ENCODE data around the gene HRH2. TPM values are rescaled to one million over a fixed set of nuclear protein-coding genes. Genes with fewer than 3 reads are reported as not detected.

The HRH2 gene
- total RNA-seq, 1 experiment from 2014 or later = 3.3 TPM

GRCh38 chr5:175690025-175690424, 32.2 kb downstream of the HRH2 start:
- H4K8ac ChIP-seq (replicated peaks; ENCODE audit: insufficient read length, low read depth, low read length) = no peak overlapping the region
- no peak overlapping the region for H3K56ac ChIP-seq (ENCODE audit: insufficient read length, low read depth, low read length)
- no CpG with 5 or more reads among the region's 5 CpGs for WGBS (ENCODE audit: extremely low coverage, insufficient read length, low lambda C conversion rate)
- no peak overlapping the region for H2BK120ac ChIP-seq (ENCODE audit: low read depth, low read length, poor library complexity, severe bottlenecking)
- H3K4ac ChIP-seq (ENCODE audit: low read depth, low read length) = no peak overlapping the region
- Mint-ChIP-seq H3K36me3 (ENCODE audit: insufficient read depth in 1 of 3, low read depth in 3 of 3) (peaks cover 2 to 8% (median 2%) of the 10 kb centered on the region in 3 experiments; a peak in 3 of 7 replicates), H3K27ac (no peak overlapping the region), H3K4me3 (no peak overlapping the region), H3K4me1 (peaks cover 22 to 23% of the 10 kb centered on the region in 2 experiments), H3K9me3 (no peaks in the 10 kb centered on the region), H3K27me3 (ENCODE audit: low read depth) (peaks cover 2% of the 10 kb centered on the region)
- H3K23ac ChIP-seq (ENCODE audit: insufficient read length, low read depth, low read length) = no peak overlapping the region
- no peak overlapping the region for H3T11ph ChIP-seq (ENCODE audit: low read length)
- no peak overlapping the region for H2BK5ac ChIP-seq (ENCODE audit: insufficient read length, low read length)
- H4K5ac ChIP-seq (ENCODE audit: insufficient read length, low read depth, low read length) = no peak overlapping the region
- H2BK12ac ChIP-seq (ENCODE audit: insufficient read length, low read depth, low read length) = no peak overlapping the region
- H4K20me1 ChIP-seq (ENCODE audit: control insufficient read depth, insufficient read depth, insufficient read length) = no peaks in the 10 kb centered on the region
- H2AFZ ChIP-seq (ENCODE audit: low read length) = no peak overlapping the region
- no peak overlapping the region for H3K27ac ChIP-seq (ENCODE audit: insufficient read length, low read depth, low read length)
- no peaks in the 10 kb centered on the region for H3K27me3 ChIP-seq (ENCODE audit: insufficient read depth, low read length)
- H3K4me2 ChIP-seq (ENCODE audit: insufficient read depth, insufficient read length, low read length) = no peak overlapping the region
- no peak overlapping the region for H2AK5ac ChIP-seq (ENCODE audit: insufficient read length, low read length)
- H4K91ac ChIP-seq (ENCODE audit: insufficient read length, low read depth, low read length) = no peak overlapping the region
- no peak overlapping the region for H2BK15ac ChIP-seq (ENCODE audit: low read depth, low read length)
- TF ChIP-seq CTCF (conservative IDR thresholded peaks at IDR 0.05) = no peak
- no peaks in the 10 kb centered on the region for H3K79me2 ChIP-seq (ENCODE audit: insufficient read depth, low read length)
- no peaks in the 10 kb centered on the region for H3K23me2 ChIP-seq (ENCODE audit: insufficient read length, low read depth, low read length, poor library complexity, severe bottlenecking)
- no peaks in the 10 kb centered on the region for H3K4me1 ChIP-seq (ENCODE audit: insufficient read depth, low read length)
- no peak overlapping the region for H3K9ac ChIP-seq (ENCODE audit: extremely low read depth, insufficient read length, low read length)
- no peak for DNase-seq
- no peaks in the 10 kb centered on the region for H3K79me1 ChIP-seq (ENCODE audit: insufficient read depth, low read depth, low read length, poor library complexity, severe bottlenecking)
- H2BK20ac ChIP-seq (ENCODE audit: low read depth, low read length, poor library complexity, severe bottlenecking) = no peak overlapping the region
- H3K9me3 ChIP-seq (ENCODE audit: control insufficient read depth, low read depth, low read length) = no peaks in the 10 kb centered on the region
- H3K18ac ChIP-seq (ENCODE audit: insufficient read length, low read depth, low read length) = no peak overlapping the region
- no peak overlapping the region for H3K14ac ChIP-seq (ENCODE audit: insufficient read depth, low read length)
